Stimulated activated CD4-positive, alpha-beta T cell treated with anti-CD3 and anti-CD28 coated beads, Interleukin-12 subunit alpha, Interleukin-12 subunit beta, amount 100 ng/mL, for 48 hours (primary cell): ENCODE data around the gene ZNF248.

ENCODE experiments used
- DNase-seq, 3 donors: peaks; one replicate each; pipeline ENCODE4 v3.0.0-alpha.2; 2020; ENCODE audit warnings: low read depth in 2 of 3, low spot score in 1 of 3

The ZNF248 gene

DNA sequence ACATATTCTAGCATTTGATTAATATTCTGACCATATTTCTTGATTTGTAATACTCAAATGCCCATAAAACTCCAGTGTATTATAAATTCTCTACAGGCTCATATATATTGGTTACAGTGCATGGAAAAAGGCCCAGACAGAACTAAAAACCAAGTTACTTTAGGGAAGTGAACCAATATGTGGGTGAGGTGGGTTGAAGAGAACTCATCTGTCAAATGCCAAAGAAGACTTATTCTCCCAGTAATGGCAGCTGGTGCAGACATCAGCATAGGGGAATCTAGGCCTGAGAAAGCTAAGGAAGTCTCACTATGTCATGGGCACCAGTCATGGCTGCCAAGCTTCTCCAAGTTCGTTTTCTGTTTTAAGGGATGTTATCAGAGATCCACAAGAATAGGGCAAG, 30.6 kb downstream of the ZNF248 start:
- DNase-seq = no peak

DNA sequence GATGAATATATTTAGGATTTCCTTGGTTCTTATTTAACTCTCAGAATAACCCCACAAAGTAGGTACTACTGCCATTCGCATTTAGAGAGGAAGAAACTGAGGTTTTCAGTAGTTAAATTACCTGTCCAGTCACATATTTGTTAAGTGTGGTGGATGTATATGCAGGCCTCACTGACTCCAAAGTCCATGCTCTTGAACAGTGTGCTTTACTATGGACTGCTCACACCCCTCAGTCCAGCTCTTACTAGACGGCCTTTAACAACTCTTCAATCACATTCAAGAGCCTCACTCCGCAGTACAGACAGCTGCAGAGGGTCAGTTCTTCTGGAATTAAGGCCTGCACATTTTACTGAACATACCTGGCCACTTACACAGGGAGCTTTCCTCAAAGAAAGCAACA, 36.2 kb downstream of the ZNF248 start:
- no peak for DNase-seq

- DNase-seq = no peak
These were observed 37.6 kb downstream of the ZNF248 start for GRCh38 chr10:37819797-37820196.

GRCh38 chr10:37816290-37816689, 41.1 kb downstream of the ZNF248 start:
- DNase-seq = no peak

DNA sequence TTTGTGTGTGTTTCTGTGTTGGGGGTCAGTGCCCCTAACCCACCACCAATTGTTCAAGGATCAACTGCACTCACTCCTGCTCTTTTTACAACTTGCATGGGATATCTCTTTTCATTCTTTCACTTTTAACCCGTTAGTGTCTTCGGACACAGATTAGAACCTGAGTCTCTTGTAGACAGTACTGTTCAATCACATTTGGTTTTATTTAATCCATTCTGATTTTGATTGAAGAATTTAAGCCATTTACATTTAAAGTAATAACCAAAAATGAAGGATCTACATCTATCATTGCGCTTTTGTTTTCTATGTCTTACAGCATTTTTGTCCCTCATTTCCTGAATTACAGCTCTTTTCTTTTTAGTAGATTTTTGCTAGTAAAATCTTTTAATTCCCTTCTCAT, 43.6 kb downstream of the ZNF248 start:
- no peak for DNase-seq

GRCh38 chr10:37812290-37812689, 45.1 kb downstream of the ZNF248 start:
- DNase-seq = no peak

DNA sequence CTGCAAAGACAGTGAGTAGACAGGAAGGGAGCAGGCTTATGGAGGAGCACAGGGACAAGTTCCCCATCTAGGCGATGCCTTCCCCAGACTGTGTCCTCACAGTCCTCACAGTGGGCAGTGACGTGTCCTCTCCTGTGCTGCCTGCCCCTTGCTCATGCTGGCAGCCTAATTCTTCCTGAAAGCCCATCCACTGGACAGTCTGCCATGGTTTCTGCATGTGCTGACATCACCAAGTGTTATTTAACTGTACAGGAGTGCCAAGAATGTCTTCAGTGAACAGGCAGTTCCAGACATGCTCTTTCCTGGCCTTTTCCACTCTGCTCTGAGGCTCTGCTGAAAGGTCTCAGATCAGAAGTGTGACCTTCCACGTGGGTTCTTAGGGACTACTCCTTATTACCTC, 54.1 kb downstream of the ZNF248 start:
- DNase-seq = no peak

GRCh38 chr10:37801557-37801956, 55.9 kb downstream of the ZNF248 start:
- DNase-seq = no peak

- DNase-seq = no peak
These were observed 63.0 kb downstream of the ZNF248 start for GRCh38 chr10:37794305-37794976.

DNA sequence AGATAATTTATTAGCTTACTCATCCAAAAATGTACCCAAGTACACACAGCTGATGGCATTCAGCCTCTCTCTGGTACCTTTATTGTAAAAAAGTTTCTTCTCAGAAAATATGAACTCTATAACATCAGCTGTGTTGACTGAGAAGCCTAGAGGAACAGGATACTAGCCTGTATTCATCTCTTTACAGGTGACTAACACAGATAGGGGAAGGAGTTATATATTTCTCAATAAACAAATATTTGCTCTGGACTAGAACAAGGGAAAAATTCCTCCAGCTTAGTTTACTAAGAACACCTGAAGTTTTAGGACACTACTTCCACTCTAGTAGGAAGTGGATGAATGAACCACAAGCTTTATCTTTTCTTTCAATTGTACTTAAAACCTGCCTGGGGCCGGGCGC, 67.8 kb downstream of the ZNF248 start:
- DNase-seq = no peak

- DNase-seq = no peak
These were observed 72.7 kb downstream of the ZNF248 start for GRCh38 chr10:37784678-37785077.

- DNase-seq = no peak
These were observed 76.9 kb downstream of the ZNF248 start for GRCh38 chr10:37780536-37780935.

DNA sequence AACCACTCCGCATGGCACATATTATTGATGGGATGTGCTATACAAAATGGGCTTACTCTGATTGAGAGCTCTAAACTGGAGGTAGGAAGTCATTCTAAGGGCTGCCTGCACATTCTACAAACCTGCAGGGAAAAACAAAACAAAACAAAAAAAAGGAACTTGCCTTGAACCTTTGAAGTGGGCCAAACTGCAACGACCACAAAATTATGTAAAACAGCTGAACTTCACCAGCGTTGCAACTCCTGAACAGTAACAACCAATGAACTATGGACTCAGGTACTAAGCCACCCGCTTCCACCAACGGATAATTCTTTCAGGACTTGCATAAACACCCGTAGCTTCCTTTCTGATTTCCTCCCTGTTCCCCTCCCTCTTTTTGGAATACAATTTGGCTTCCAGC, 80.4 kb downstream of the ZNF248 start:
- no peak for DNase-seq

DNA sequence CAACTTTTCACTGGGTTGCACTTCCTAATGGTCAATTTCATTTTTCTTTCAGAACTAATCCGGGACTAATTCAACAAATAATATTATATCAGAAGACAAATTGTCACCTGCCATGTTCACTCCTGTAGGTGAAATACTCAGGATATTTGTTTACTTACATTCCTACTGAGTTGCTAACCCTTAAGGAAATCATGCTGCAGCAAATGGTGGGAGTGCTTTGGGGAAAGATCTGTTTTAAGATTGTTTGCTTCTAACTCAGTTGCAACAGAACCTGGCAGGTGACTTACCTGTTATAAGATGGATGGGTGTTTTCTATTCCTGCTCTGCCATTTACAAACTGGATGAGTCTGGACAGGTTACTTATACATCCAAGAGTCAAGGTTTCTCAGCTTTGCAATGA, 81.8 kb downstream of the ZNF248 start:
- DNase-seq = no peak

GRCh38 chr10:37774351-37774750, 83.1 kb downstream of the ZNF248 start:
- no peak for DNase-seq

DNA sequence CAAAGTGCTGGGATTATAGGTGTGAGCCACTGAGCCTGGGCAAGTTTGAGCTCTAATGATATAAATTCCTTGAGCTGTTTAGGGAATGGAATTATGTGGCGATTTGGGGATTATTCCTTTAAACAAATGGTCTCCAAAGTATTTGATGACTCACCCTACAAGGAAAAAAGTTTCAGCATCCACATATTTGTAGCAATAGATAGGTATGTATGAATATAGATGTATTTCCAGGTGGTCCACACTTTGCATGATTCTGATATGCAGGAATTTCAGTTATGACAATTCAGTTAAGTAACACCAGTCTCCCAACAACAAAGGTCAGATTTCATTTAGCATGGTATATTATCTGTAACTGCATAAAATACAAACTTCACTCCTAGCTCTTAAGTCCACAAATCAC, 92.2 kb downstream of the ZNF248 start:
- DNase-seq = no peak

- no peak for DNase-seq
These were observed 94.3 kb downstream of the ZNF248 start for GRCh38 chr10:37763132-37763531.

DNA sequence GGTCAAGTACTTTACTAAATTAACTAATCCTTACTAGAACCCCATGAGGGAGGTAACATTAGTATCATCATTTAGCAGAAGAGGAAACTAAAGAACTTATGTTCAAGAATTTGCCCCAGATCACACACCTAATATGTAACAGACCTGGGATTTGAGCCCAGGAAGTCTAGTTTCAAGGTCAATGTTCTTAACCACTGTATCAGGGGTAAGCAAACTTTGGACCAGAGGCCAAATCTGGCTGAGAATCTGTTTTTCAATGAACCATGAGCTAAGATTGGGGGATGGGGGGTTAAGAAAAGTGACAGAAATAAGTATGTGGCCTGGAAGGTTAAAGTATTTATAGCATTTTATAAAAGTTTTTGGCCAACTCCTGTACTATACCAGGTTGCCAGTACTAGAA, 95.1 kb downstream of the ZNF248 start:
- no peak for DNase-seq

GRCh38 chr10:37760817-37761216, 96.6 kb downstream of the ZNF248 start:
- no peak for DNase-seq

GRCh38 chr10:37758074-37758473, 99.3 kb downstream of the ZNF248 start:
- no peak for DNase-seq

DNA sequence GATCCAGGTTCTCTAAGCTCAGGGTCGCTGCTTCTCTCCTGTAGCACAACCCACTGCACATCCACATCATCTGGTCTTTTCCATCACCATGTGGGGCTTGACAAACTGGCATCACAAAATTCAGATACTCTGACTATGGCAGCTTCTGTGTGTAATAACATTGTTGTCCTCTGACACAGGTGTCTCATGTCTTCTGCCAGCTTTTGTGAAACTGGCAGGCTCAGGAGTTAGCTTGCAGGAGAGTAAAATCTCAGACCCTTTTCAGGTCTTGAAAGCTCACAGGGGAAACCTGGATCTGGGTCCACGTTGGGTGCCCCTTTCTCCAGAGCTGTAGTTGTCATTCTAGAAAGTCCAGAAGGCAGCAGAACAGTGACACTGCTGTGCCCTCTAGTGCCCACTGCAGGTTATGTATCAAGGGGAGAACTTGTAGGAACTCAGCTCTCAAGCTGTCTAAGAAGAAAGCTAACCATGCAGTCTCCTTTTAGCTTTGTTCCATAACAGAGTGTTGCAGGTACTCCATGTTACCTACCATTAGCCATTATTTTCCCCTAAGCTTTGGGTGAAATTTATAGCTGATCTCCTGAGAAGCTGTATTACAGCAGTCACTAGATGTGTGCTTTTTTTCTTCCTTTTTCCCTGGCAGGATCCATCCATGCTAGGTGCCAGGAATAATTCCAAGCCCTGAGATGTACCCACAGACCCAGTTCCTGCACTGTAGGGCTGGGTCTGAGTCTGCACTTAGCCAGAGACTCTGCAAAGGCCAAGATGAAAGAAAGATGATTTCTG, 102.7 kb downstream of the ZNF248 start:
- DNase-seq = no peak

DNA sequence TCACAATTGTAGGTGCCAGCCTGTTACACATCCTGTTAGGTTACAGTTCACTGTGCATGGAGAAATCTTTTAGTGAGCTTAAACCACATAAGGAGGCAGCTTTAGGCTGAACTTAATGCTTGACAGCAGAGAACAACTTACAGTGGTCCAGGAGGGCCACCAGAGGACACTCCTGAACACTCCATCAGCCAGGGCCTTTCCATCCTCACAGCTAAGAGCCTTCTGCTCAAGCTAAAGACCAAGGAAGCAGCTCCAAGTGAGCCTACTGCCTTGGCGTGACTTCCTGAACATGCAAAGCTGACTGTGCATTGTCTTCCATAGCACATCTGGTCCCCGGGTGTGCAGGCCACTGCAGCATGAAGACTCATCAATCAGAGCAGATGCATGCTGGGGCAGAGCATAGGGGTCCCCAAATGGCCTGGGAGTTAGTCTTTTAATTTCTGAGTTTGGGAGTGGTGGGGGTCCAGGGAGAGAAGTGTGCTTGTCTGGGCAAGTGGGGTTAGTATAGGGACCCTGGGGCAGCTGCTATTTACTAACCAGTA, 105.0 kb downstream of the ZNF248 start:
- DNase-seq = no peak

DNA sequence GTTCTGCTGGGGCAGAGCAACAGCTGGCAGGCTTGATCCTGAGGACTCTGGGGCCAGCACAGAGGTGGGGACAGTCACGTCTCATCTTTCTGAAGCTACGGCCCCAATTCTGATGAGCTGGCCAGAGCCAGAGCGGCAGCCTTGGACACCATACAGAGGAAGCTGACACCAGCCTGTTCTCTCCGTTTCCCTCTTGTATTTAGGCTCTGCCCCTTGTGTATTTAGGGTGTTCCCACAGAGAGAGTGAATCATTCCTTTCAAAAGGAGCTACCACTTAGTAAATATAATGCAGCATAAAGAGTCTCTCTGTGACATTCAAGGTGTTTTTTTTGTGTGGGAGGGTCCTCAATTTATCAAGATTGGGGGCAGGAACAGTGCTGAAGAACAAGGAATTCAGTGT, 109.2 kb downstream of the ZNF248 start:
- no peak for DNase-seq
